B cell (primary cell): ENCODE measurements around the gene SLC2A11. TPM values are rescaled to one million over a fixed set of nuclear protein-coding genes. Genes with fewer than 3 reads are reported as not detected.
A peak's percentile ranks its signal among the peaks of the same experiment; 100 is the strongest.

Experiments
- ATAC-seq: fragments of 200-7000 bp; cut with Tn5 transposase; one replicate; pipeline ENCODE4 v1.10.0; 2021; ENCODE audit warnings: low read depth, mild to moderate bottlenecking, moderate number of reproducible peaks, moderate library complexity
- CTCF ChIA-PET: fragments of 350-600 bp; sonication (Branson Sonifier 250); formaldehyde crosslinking; loops from one replicate; lab custom pipeline; 2021; ENCODE audit warnings: antibody characterized with exemption, inconsistent platforms; lab: Charles Lee
- POLR2A ChIA-PET: fragments of 350-600 bp; sonication (Branson Sonifier 250); formaldehyde crosslinking; loops from one replicate; lab custom pipeline; 2021; ENCODE audit warnings: antibody characterized with exemption; lab: Charles Lee
- DNase-seq: peaks from one replicate; pipeline ENCODE4 v3.0.0; 2013
- H2AFZ ChIP-seq: 2 replicates; pipeline ENCODE4 v1.6.1; 2012; ENCODE audit warnings: mild to moderate bottlenecking, low read depth, low read length; ENCODE audit not compliant: insufficient read depth, poor library complexity, severe bottlenecking
- H3K27ac ChIP-seq, 2 donors: 1 replicate in 1 of 2; 2 replicates in 1 of 2; pipeline ENCODE4 v1.5.1; 2012 to 2013; ENCODE audit warnings: low read length in 2 of 2, mild to moderate bottlenecking in 2 of 2, moderate library complexity in 1 of 2
- H3K27me3 ChIP-seq, 4 experiments: fragments of 200-600 bp in 1 of 4; sonication (generic) in 1 of 4; replicated peaks in 1 of 4; 1 replicate in 2 of 4; 2 replicates in 2 of 4; pipeline versions ENCODE4 v1.6.1 to v1.7.0; 2013 to 2016; ENCODE audit warnings: low read length in 3 of 4, mild to moderate bottlenecking in 2 of 4, mixed read lengths in 1 of 4, moderate library complexity in 1 of 4; ENCODE audit not compliant: insufficient read depth in 4 of 4, control insufficient read depth in 3 of 4; ENCODE audit errors: control extremely low read depth in 1 of 4
- H3K36me3 ChIP-seq, 2 experiments: replicated peaks in 1 of 2; 1 replicate in 1 of 2; 2 replicates in 1 of 2; pipeline versions ENCODE4 v1.6.1 to v1.7.1; 2013; ENCODE audit warnings: low read length in 1 of 2; ENCODE audit not compliant: insufficient read depth in 2 of 2, control insufficient read depth in 1 of 2; ENCODE audit errors: control extremely low read depth in 1 of 2, extremely low read depth in 1 of 2
- H3K4me1 ChIP-seq, 2 donors: fragments of 200-600 bp in 1 of 2; sonication (generic) in 1 of 2; 1 replicate in 1 of 2; 2 replicates in 1 of 2; pipeline versions ENCODE4 v1.5.1 to v1.6.1; 2013 to 2017; ENCODE audit warnings: low read length in 2 of 2; ENCODE audit not compliant: control insufficient read depth in 2 of 2, insufficient read depth in 2 of 2
- H3K4me2 ChIP-seq: replicated peaks from 2 replicates; pipeline ENCODE3; 2012; ENCODE audit warnings: mild to moderate bottlenecking, low read depth, low read length; ENCODE audit not compliant: poor library complexity, severe bottlenecking
- H3K4me3 ChIP-seq, 5 experiments: fragments of 200-600 bp in 1 of 5; sonication (generic) in 1 of 5; 1 replicate in 3 of 5; 2 replicates in 2 of 5; pipeline versions ENCODE4 v1.5.1 to v1.7.0; 2011 to 2016; ENCODE audit warnings: low read length in 4 of 5, mild to moderate bottlenecking in 4 of 5, low read depth in 2 of 5, control low read depth in 1 of 5, moderate library complexity in 1 of 5; ENCODE audit not compliant: insufficient read depth in 1 of 5; ENCODE audit errors: control extremely low read depth in 1 of 5, extremely low read depth in 1 of 5
- H3K79me2 ChIP-seq: fragments of 200-600 bp; sonication (generic); one replicate; pipeline ENCODE4 v1.6.0; 2016; ENCODE audit warnings: low read length; ENCODE audit not compliant: control insufficient read depth, insufficient read depth
- H3K9ac ChIP-seq: fragments of 200-600 bp; sonication (generic); 2 replicates; pipeline ENCODE4 v1.6.1; 2017; ENCODE audit warnings: mild to moderate bottlenecking, low read length, moderate library complexity
- H3K9me3 ChIP-seq, 3 donors: one replicate each; pipeline versions ENCODE4 v1.6.1 to v1.7.1; 2013; ENCODE audit warnings: low read length in 2 of 3; ENCODE audit not compliant: control insufficient read depth in 2 of 3, insufficient read depth in 1 of 3; ENCODE audit errors: control extremely low read depth in 1 of 3
- H4K20me1 ChIP-seq: 2 replicates; pipeline ENCODE4 v1.6.0; 2012; ENCODE audit warnings: mild to moderate bottlenecking, low read length; ENCODE audit not compliant: insufficient read depth, control insufficient read depth, poor library complexity, severe bottlenecking
- H3K27ac Mint-ChIP-seq: one replicate; pipeline ENCODE4 v1.8.0; 2021; ENCODE audit warnings: mixed read lengths
- H3K27me3 Mint-ChIP-seq: one replicate; pipeline ENCODE4 v1.8.0; 2021; ENCODE audit warnings: mixed read lengths
- H3K4me1 Mint-ChIP-seq: one replicate; pipeline ENCODE4 v1.8.0; 2021; ENCODE audit warnings: mixed read lengths
- H3K4me3 Mint-ChIP-seq: one replicate; pipeline ENCODE4 v1.8.0; 2021; ENCODE audit warnings: mixed read lengths
- H3K9me3 Mint-ChIP-seq: one replicate; pipeline ENCODE4 v1.8.0; 2022; ENCODE audit warnings: mixed read lengths; ENCODE audit not compliant: insufficient read depth
- EZH2 ChIP-seq: IDR thresholded peaks from 2 replicates; pipeline ENCODE4 v1.6.1; 2012; ENCODE audit warnings: borderline replicate concordance, low read depth, mild to moderate bottlenecking, moderate library complexity, low read length; ENCODE audit not compliant: insufficient read depth, poor library complexity, severe bottlenecking
- WGBS: methylation state at CpG from one replicate; pipeline ENCODE4 v1.1.5; 2013; ENCODE audit warnings: missing lambda C conversion rate; ENCODE audit not compliant: insufficient coverage; 5-methylcytosine and 5-hydroxymethylcytosine counted together
- intact Hi-C: fragments of 100-400 bp; cut with micrococcal nuclease; formaldehyde crosslinking; loops from one replicate; pipeline ENCODE4 v1.10.0; 2022
- polyA plus RNA-seq: library from polyadenylated mRNA; depleted of rRNA; stranded (reverse); fragments of >200 nt; gene quantifications from 2 replicates; pipeline ENCODE4 v1.2.3, GENCODE V29; 2012
- total RNA-seq, 2 donors: library from RNA; stranded (reverse); fragments of 120-200 nt in 1 of 2; gene quantifications; 1 replicate in 1 of 2; 2 replicates in 1 of 2; pipeline versions ENCODE4 v1.2.3 to v1.2.4, GENCODE V29; 2013 to 2022
- TF ChIP-seq, protein P1 (sequence below): fragments of 200-600 bp; IDR thresholded peaks from one replicate; pipeline ENCODE4 v1.8.0; 2022; ENCODE audit warnings: antibody characterized with exemption, mild to moderate bottlenecking

SLC2A11 gene
- total and polyA plus RNA-seq, 2 donors (not counting 1 experiment from before 2014, with no cell fraction given): 38.6 to 54.3 TPM

DNA sequence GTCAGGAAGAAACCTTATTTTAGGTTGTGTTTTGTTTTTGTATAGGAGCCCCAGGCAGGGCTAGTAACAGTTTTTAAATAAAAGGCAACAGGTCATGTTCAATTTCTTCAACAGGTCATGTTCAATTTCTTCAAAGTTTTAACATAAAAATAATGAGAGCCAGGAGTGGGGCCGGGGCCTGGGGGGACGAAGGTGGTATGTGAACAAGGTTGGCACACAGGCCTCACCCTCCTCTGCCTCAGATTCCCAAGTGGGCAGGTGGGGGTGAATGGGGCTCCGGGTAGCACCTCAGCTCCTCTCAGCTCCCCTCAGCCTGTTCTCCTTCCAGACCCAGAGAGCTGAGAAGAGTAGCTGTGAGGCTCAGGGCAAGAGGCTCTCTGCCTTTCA lies 23.3 kb upstream of the SLC2A11 start:
- Histone ChIP-seq H3K4me2 (no peak overlapping the region), H3K27me3 (no peaks in the 10 kb centered on the region), H3K36me3 (peaks cover 0 to 69% of the 10 kb centered on the region in 2 experiments), H3K27ac (peak overlapping the region in 1 of 2 donors; percentile 98), H3K9ac (no peak overlapping the region), H3K9me3 (no peaks in the 10 kb centered on the region), H3K4me1 (peaks cover 32 to 45% of the 10 kb centered on the region in 2 donors), H3K4me3 (no peak overlapping the region), H3K79me2 (peaks cover 41% of the 10 kb centered on the region), H2AFZ (no peak overlapping the region), H4K20me1 (peaks cover 43% of the 10 kb centered on the region)
- Mint-ChIP-seq H3K27me3 (no peaks in the 10 kb centered on the region), H3K27ac (peak overlapping the region; percentile 32), H3K4me3 (no peak overlapping the region), H3K9me3 (no peaks in the 10 kb centered on the region), H3K4me1 (peaks cover 58% of the 10 kb centered on the region)
- intact Hi-C loops: loop anchor here (10.0 kb wide), 1 partner anchor 600 kb away; no protein-coding TSS in a partner anchor
- ChIA-PET CTCF (interaction anchor here (0.5 to 1.5 kb wide), 5 partner anchors 8 to 82 kb away, joined by 3 to 5 read pairs (median 4); no protein-coding TSS in a partner anchor), POLR2A (interaction anchor here (0.6 to 2.4 kb wide), 3 partner anchors 8 to 14 kb away, joined by 4 to 12 read pairs (median 4); no protein-coding TSS in a partner anchor)
- peak; percentile 8 for DNase-seq
- WGBS: 100% methylated on average over 1 of the region's 3 CpGs
- no peak for TF ChIP-seq EZH2
- TF ChIP-seq, protein P1, sequence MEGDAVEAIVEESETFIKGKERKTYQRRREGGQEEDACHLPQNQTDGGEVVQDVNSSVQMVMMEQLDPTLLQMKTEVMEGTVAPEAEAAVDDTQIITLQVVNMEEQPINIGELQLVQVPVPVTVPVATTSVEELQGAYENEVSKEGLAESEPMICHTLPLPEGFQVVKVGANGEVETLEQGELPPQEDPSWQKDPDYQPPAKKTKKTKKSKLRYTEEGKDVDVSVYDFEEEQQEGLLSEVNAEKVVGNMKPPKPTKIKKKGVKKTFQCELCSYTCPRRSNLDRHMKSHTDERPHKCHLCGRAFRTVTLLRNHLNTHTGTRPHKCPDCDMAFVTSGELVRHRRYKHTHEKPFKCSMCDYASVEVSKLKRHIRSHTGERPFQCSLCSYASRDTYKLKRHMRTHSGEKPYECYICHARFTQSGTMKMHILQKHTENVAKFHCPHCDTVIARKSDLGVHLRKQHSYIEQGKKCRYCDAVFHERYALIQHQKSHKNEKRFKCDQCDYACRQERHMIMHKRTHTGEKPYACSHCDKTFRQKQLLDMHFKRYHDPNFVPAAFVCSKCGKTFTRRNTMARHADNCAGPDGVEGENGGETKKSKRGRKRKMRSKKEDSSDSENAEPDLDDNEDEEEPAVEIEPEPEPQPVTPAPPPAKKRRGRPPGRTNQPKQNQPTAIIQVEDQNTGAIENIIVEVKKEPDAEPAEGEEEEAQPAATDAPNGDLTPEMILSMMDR: no peak
- ATAC-seq: no peak

GRCh38 chr22:23834793-23835483 lies 22.7 kb upstream of the SLC2A11 start:
- Histone ChIP-seq H2AFZ (no peak overlapping the region), H3K79me2 (peaks cover 41% of the 10 kb centered on the region), H3K36me3 (peaks cover 0 to 66% of the 10 kb centered on the region in 2 experiments), H3K9ac (no peak overlapping the region), H3K9me3 (no peaks in the 10 kb centered on the region), H4K20me1 (peaks cover 42% of the 10 kb centered on the region), H3K27ac (peak overlapping the region in 1 of 2 donors; percentile 98), H3K4me2 (no peak overlapping the region), H3K4me3 (no peak overlapping the region), H3K27me3 (no peaks in the 10 kb centered on the region), H3K4me1 (peaks cover 35 to 45% of the 10 kb centered on the region in 2 donors)
- DNase-seq: no peak
- no peak overlapping the region for H3K4me3 Mint-ChIP-seq
- no peaks in the 10 kb centered on the region for H3K9me3 Mint-ChIP-seq
- ChIA-PET CTCF (interaction anchor here (0.7 to 1.5 kb wide), 6 partner anchors 9 to 82 kb away, joined by 3 to 6 read pairs (median 4); no protein-coding TSS in a partner anchor), POLR2A (interaction anchor here (0.6 to 2.4 kb wide), 3 partner anchors 9 to 14 kb away, joined by 4 to 12 read pairs (median 4); no protein-coding TSS in a partner anchor)
- H3K4me1 Mint-ChIP-seq: peaks cover 57% of the 10 kb centered on the region
- no peak for ATAC-seq
- peak overlapping the region; percentile 99 for H3K27ac Mint-ChIP-seq
- no peaks in the 10 kb centered on the region for H3K27me3 Mint-ChIP-seq
- WGBS: over 99% methylated on average over 10 of the region's 10 CpGs
- intact Hi-C loops: loop anchor here (10.0 kb wide), 1 partner anchor 600 kb away; no protein-coding TSS in a partner anchor
- TF ChIP-seq, protein P1: no peak
- TF ChIP-seq EZH2: no peak
